ENCODE data around the gene CEP131. TPM values are rescaled to one million over a fixed set of nuclear protein-coding genes. Genes with fewer than 3 reads are reported as not detected.

CEP131 gene
- total and polyA plus RNA-seq, 2 donors (not counting 3 experiments of a cell fraction or from before 2014, with no cell fraction given): 5.3 to 17.9 TPM

DNA sequence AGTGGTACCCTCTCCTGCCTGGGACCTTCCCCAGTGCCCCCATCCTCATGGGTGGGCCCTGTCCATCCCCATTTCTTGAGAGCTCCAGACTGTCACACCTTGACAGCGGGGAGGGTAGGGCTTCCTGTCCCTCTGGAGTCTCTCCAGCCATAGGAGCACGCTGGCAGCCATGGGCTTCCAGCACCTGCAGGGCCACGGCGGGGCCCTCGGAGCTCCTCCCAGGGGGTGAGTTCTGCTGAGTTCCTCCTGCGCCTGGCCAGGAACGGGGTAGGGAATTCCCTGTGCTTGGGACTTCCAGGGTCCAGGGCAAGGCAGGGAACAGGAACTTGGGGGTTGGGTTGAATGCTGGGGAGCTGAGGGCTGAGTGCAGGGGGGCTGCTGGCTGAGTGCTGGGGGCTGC is 33.7 kb downstream of the CEP131 start:
- no peak for DNase-seq (ENCODE audit: low read depth, low spot score)
- BruUV-seq (replicated peaks): no TSS peak
- no peaks in the 10 kb centered on the region for H3K9me3 ChIP-seq (replicated peaks; ENCODE audit: control insufficient read depth, insufficient read depth, low read length)
- no peaks in the 10 kb centered on the region for H3K4me1 ChIP-seq (ENCODE audit: control insufficient read depth, extremely low read depth, insufficient read depth, low read length)
- no peak for TF ChIP-seq EZH2 (IDR thresholded peaks at IDR 0.05; ENCODE audit: borderline replicate concordance, low read depth, low read length, severe bottlenecking)
- TF ChIP-seq POLR2AphosphoS5 (IDR thresholded peaks at IDR 0.05; ENCODE audit: insufficient read depth, low read depth, low read length): no peak
- TF ChIP-seq, protein P1, sequence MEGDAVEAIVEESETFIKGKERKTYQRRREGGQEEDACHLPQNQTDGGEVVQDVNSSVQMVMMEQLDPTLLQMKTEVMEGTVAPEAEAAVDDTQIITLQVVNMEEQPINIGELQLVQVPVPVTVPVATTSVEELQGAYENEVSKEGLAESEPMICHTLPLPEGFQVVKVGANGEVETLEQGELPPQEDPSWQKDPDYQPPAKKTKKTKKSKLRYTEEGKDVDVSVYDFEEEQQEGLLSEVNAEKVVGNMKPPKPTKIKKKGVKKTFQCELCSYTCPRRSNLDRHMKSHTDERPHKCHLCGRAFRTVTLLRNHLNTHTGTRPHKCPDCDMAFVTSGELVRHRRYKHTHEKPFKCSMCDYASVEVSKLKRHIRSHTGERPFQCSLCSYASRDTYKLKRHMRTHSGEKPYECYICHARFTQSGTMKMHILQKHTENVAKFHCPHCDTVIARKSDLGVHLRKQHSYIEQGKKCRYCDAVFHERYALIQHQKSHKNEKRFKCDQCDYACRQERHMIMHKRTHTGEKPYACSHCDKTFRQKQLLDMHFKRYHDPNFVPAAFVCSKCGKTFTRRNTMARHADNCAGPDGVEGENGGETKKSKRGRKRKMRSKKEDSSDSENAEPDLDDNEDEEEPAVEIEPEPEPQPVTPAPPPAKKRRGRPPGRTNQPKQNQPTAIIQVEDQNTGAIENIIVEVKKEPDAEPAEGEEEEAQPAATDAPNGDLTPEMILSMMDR (IDR thresholded peaks at IDR 0.05; ENCODE audit: extremely low read depth in 1 of 2, insufficient read depth in 1 of 2, low read depth in 1 of 2, low read length in 2 of 2): no peak
- TF ChIP-seq MYC (IDR thresholded peaks at IDR 0.05; ENCODE audit: low read depth, low read length): no peak
- no peak for TF ChIP-seq POLR2A (IDR thresholded peaks at IDR 0.05; ENCODE audit: low read depth, low read length)
- TF ChIP-seq, protein P2, sequence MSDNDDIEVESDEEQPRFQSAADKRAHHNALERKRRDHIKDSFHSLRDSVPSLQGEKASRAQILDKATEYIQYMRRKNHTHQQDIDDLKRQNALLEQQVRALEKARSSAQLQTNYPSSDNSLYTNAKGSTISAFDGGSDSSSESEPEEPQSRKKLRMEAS (IDR thresholded peaks at IDR 0.05; ENCODE audit: insufficient read depth, insufficient read length): no peak
- intact Hi-C loops (cut with micrococcal nuclease): loop anchor here (1.0 kb wide), 1 partner anchor 47 kb away; no protein-coding TSS in a partner anchor
- no peaks in the 10 kb centered on the region for H4K20me1 ChIP-seq (replicated peaks; ENCODE audit: control insufficient read depth, extremely low read depth, insufficient read depth, low read length)
- H2AFZ ChIP-seq (ENCODE audit: low read depth, low read length): no peak overlapping the region
- FAIRE-seq: no peak
- peaks cover 0 to 4% of the 10 kb centered on the region in 2 experiments for H3K36me3 ChIP-seq (ENCODE audit: control insufficient read depth in 2 of 2, extremely low read depth in 1 of 2, insufficient read depth in 2 of 2, low read length in 2 of 2)
- no peaks in the 10 kb centered on the region for H3K9me1 ChIP-seq (replicated peaks; ENCODE audit: control insufficient read depth, extremely low read depth, insufficient read depth, low read length)
- no peaks in the 10 kb centered on the region for H3K79me2 ChIP-seq (ENCODE audit: control insufficient read depth, insufficient read depth, low read length)
- H3K4me3 ChIP-seq (replicated peaks in 1 of 3; ENCODE audit: insufficient read depth in 1 of 3, low read depth in 1 of 3, low read length in 3 of 3): no peak overlapping the region
- ChIA-PET POLR2A (no interaction called here), CTCF (interaction anchor here (1.0 to 5.5 kb wide), 4 partner anchors 10 to 47 kb away, joined by 3 to 40 read pairs (median 4); no protein-coding TSS in a partner anchor)
- H3K4me2 ChIP-seq (ENCODE audit: insufficient read depth, low read length): no peak overlapping the region
- dilution Hi-C loops (cut with MboI; ENCODE audit: extremely low pct_ligation_motif_present, low sequenced_read_pairs): no loop called here
- no peak overlapping the region for H3K27ac ChIP-seq (ENCODE audit: insufficient read depth, low read depth, low read length)
- H3K27me3 ChIP-seq (ENCODE audit: control insufficient read depth in 2 of 2, insufficient read depth in 2 of 2, low read length in 2 of 2): no peaks in the 10 kb centered on the region
- no peak overlapping the region for H3K9ac ChIP-seq (replicated peaks; ENCODE audit: extremely low read depth, insufficient read depth, low read length)

DNA sequence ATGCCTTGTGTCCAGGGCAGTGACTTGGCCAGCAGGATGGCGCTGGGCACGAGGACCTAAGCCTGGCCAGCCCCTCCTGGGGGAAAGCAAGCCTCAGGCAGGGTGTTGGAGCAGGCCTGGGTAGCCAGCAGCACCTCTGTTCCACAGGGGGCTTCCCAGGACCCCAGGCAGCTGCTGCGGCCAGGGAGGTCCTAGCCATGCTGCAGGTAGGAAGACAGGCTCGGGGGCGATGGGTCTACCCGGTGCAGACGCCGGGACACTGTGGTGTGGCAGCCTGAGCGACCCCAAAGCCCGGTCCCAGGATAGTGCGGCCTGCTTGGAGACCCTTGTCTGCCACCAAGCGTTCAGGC is 34.3 kb downstream of the CEP131 start:
- H3K9ac ChIP-seq (replicated peaks; ENCODE audit: extremely low read depth, insufficient read depth, low read length): no peak overlapping the region
- DNase-seq (ENCODE audit: low read depth, low spot score) (no peak), FAIRE-seq (no peak)
- H3K79me2 ChIP-seq (ENCODE audit: control insufficient read depth, insufficient read depth, low read length): no peaks in the 10 kb centered on the region
- H3K36me3 ChIP-seq (ENCODE audit: control insufficient read depth in 2 of 2, extremely low read depth in 1 of 2, insufficient read depth in 2 of 2, low read length in 2 of 2): peaks cover 0 to 4% of the 10 kb centered on the region in 2 experiments
- H4K20me1 ChIP-seq (replicated peaks; ENCODE audit: control insufficient read depth, extremely low read depth, insufficient read depth, low read length): no peaks in the 10 kb centered on the region
- H3K9me3 ChIP-seq (replicated peaks; ENCODE audit: control insufficient read depth, insufficient read depth, low read length): no peaks in the 10 kb centered on the region
- intact Hi-C loops (cut with micrococcal nuclease): no loop called here
- H3K27me3 ChIP-seq (ENCODE audit: control insufficient read depth in 2 of 2, insufficient read depth in 2 of 2, low read length in 2 of 2): no peaks in the 10 kb centered on the region
- H3K9me1 ChIP-seq (replicated peaks; ENCODE audit: control insufficient read depth, extremely low read depth, insufficient read depth, low read length): no peaks in the 10 kb centered on the region
- dilution Hi-C loops (cut with MboI; ENCODE audit: extremely low pct_ligation_motif_present, low sequenced_read_pairs): no loop called here
- H3K4me2 ChIP-seq (ENCODE audit: insufficient read depth, low read length): no peak overlapping the region
- no TSS peak for BruUV-seq (replicated peaks)
- no peaks in the 10 kb centered on the region for H3K4me1 ChIP-seq (ENCODE audit: control insufficient read depth, extremely low read depth, insufficient read depth, low read length)
- ChIA-PET CTCF (interaction anchor here (1.4 to 5.5 kb wide), 2 partner anchors 14 to 46 kb away, joined by 4 to 40 read pairs; no protein-coding TSS in a partner anchor), POLR2A (no interaction called here)
- H3K27ac ChIP-seq (ENCODE audit: insufficient read depth, low read depth, low read length): no peak overlapping the region
- H2AFZ ChIP-seq (ENCODE audit: low read depth, low read length): no peak overlapping the region
- TF ChIP-seq MYC (IDR thresholded peaks at IDR 0.05; ENCODE audit: low read depth, low read length): no peak
- no peak for TF ChIP-seq POLR2A (IDR thresholded peaks at IDR 0.05; ENCODE audit: low read depth, low read length)
- TF ChIP-seq JUN (IDR thresholded peaks at IDR 0.05; ENCODE audit: borderline replicate concordance, insufficient read depth, insufficient read length, low read depth): no peak
- TF ChIP-seq POLR2AphosphoS5 (IDR thresholded peaks at IDR 0.05; ENCODE audit: insufficient read depth, low read depth, low read length): no peak
- TF ChIP-seq EZH2 (IDR thresholded peaks at IDR 0.05; ENCODE audit: borderline replicate concordance, low read depth, low read length, severe bottlenecking): no peak
- TF ChIP-seq, protein P1 (IDR thresholded peaks at IDR 0.05; ENCODE audit: extremely low read depth in 1 of 2, insufficient read depth in 1 of 2, low read depth in 1 of 2, low read length in 2 of 2): no peak
- no peak for TF ChIP-seq GATA2 (IDR thresholded peaks at IDR 0.05; ENCODE audit: insufficient read depth, insufficient read length, low read depth, low read length)
- TF ChIP-seq FOS (IDR thresholded peaks at IDR 0.05; ENCODE audit: borderline replicate concordance, insufficient read depth, low read length): no peak
- TF ChIP-seq, protein P2 (IDR thresholded peaks at IDR 0.05; ENCODE audit: insufficient read depth, insufficient read length): no peak
- H3K4me3 ChIP-seq (replicated peaks in 1 of 3; ENCODE audit: insufficient read depth in 1 of 3, low read depth in 1 of 3, low read length in 3 of 3): no peak overlapping the region
